ENCODE results near the gene PCED1B.

Gene PCED1B

DNA sequence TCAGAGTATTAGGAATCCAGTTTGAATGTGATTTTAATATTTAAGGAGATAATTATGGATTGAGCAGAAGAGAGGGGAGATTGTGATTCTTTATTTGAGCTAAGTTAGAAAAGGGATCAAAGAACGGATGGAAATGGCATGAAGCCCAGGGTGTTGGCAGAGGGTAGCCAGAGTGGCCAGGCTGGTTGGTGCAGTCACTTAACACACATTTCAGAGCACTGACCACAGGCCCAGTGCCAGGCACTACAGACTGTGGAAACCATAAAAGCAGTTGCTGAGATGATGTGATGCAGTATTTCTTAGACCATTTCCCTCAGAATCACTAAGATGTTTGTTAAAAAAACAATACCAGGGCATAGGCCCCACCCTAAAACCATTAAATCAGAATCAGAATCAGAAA is 168.0 kb downstream of the PCED1B start:
- H3K4me1 ChIP-seq (ENCODE audit: insufficient read depth, poor library complexity, severe bottlenecking) = peaks cover 25% of the 10 kb centered on the region
- ATAC-seq (ENCODE audit: low read depth) (no peak), DNase-seq (ENCODE audit: low spot score) (no peak)
- no peaks in the 10 kb centered on the region for H3K9me3 ChIP-seq (ENCODE audit: severe bottlenecking)
- H3K27ac ChIP-seq (ENCODE audit: poor library complexity, severe bottlenecking) = peak overlapping the region; percentile 90
- TF ChIP-seq, protein P1, sequence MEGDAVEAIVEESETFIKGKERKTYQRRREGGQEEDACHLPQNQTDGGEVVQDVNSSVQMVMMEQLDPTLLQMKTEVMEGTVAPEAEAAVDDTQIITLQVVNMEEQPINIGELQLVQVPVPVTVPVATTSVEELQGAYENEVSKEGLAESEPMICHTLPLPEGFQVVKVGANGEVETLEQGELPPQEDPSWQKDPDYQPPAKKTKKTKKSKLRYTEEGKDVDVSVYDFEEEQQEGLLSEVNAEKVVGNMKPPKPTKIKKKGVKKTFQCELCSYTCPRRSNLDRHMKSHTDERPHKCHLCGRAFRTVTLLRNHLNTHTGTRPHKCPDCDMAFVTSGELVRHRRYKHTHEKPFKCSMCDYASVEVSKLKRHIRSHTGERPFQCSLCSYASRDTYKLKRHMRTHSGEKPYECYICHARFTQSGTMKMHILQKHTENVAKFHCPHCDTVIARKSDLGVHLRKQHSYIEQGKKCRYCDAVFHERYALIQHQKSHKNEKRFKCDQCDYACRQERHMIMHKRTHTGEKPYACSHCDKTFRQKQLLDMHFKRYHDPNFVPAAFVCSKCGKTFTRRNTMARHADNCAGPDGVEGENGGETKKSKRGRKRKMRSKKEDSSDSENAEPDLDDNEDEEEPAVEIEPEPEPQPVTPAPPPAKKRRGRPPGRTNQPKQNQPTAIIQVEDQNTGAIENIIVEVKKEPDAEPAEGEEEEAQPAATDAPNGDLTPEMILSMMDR (IDR thresholded peaks at IDR 0.05; ENCODE audit: poor library complexity, severe bottlenecking) = no peak
- H3K4me3 ChIP-seq (ENCODE audit: severe bottlenecking) = no peak overlapping the region
- no peaks in the 10 kb centered on the region for H3K36me3 ChIP-seq (ENCODE audit: low read depth)
- no peaks in the 10 kb centered on the region for H3K27me3 ChIP-seq (ENCODE audit: insufficient read depth, poor library complexity, severe bottlenecking)

DNA sequence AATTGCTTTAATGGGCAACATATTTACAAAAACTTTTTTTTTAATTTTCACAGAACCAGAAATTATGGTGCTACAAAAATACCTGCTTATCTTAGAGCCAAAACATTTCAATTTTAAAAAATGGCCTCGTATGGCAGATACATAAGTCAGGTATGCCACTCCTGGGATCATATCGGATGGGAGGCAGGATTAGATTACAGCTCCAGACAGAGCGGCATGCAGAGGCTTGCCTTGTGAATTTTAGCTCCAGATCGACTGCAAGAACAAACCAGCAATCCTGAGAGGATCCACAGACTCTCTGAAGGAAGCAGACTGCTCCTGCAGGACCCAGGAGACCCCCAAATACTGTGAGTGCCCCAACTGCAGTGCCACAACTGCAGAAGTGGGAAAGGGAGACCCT is 169.7 kb downstream of the PCED1B start:
- Histone ChIP-seq H3K27me3 (ENCODE audit: insufficient read depth, poor library complexity, severe bottlenecking) (no peaks in the 10 kb centered on the region), H3K4me1 (ENCODE audit: insufficient read depth, poor library complexity, severe bottlenecking) (peaks cover 25% of the 10 kb centered on the region), H3K4me3 (ENCODE audit: severe bottlenecking) (no peak overlapping the region), H3K36me3 (ENCODE audit: low read depth) (no peaks in the 10 kb centered on the region), H3K27ac (ENCODE audit: poor library complexity, severe bottlenecking) (peak overlapping the region; percentile 90), H3K9me3 (ENCODE audit: severe bottlenecking) (no peaks in the 10 kb centered on the region)
- TF ChIP-seq, protein P1 (IDR thresholded peaks at IDR 0.05; ENCODE audit: poor library complexity, severe bottlenecking) = no peak
- ATAC-seq (ENCODE audit: low read depth) = peak; percentile 84
- DNase-seq (ENCODE audit: low spot score) = no peak

DNA sequence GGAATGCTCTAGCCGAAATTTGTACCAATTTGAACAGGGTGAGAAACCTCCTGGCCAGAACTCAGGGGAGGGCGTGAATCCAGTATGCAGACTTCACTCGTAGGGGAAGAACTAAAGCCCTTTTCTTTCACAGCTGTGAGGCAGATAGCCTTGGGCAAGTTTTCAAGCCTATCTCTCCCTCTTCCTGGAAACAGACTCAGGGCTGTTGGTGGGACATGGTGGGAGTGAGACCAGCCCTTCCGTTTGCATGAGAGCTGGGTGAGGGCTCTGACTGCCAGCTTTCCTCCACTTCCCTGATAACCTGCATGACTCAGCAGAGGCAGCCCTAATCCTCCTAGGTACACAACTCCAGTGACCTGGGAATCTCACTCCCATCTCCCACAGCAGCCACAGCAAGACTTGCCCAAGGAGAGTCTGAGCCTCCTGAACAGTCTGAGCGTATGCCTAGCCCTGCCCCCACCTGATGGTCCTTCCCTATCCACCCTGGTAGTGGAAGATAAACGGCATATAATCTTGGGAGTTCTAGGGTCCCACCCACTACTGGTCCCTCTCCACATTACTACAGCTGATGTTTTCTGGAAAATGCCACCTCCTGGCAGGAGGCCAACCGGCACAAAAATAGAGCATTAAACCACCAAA is 170.4 kb downstream of the PCED1B start:
- Histone ChIP-seq H3K27me3 (ENCODE audit: insufficient read depth, poor library complexity, severe bottlenecking) (no peaks in the 10 kb centered on the region), H3K9me3 (ENCODE audit: severe bottlenecking) (no peaks in the 10 kb centered on the region), H3K36me3 (ENCODE audit: low read depth) (no peaks in the 10 kb centered on the region), H3K4me3 (ENCODE audit: severe bottlenecking) (no peak overlapping the region), H3K4me1 (ENCODE audit: insufficient read depth, poor library complexity, severe bottlenecking) (peaks cover 25% of the 10 kb centered on the region), H3K27ac (ENCODE audit: poor library complexity, severe bottlenecking) (peak overlapping the region; percentile 90)
- DNase-seq (ENCODE audit: low spot score) (no peak), ATAC-seq (ENCODE audit: low read depth) (peak; percentile 50; the same call in 2 of the 3 replicates)
- TF ChIP-seq, protein P1 (IDR thresholded peaks at IDR 0.05; ENCODE audit: poor library complexity, severe bottlenecking) = no peak

DNA sequence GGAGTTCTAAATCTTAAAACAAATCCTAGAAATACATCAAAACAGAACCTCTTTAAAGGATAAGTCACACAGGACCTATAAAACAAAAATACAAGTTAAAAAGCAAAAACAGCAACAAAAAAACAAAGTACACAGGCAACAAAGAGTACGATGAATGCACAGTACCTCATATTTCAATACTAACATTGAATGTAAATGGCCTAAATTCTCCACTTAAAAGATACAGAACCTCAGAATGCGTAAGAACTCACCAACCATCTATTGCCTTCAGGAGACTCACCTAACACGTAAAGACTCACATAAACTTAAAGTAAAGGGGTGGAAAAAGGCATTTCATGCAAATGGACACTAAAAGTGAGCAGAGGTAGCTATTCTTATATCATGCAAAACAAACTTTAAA is 172.5 kb downstream of the PCED1B start:
- peaks cover 25% of the 10 kb centered on the region for H3K4me1 ChIP-seq (ENCODE audit: insufficient read depth, poor library complexity, severe bottlenecking)
- TF ChIP-seq, protein P1 (IDR thresholded peaks at IDR 0.05; ENCODE audit: poor library complexity, severe bottlenecking) = no peak
- H3K36me3 ChIP-seq (ENCODE audit: low read depth) = no peaks in the 10 kb centered on the region
- ATAC-seq (ENCODE audit: low read depth) = no peak
- H3K4me3 ChIP-seq (ENCODE audit: severe bottlenecking) = no peak overlapping the region
- no peaks in the 10 kb centered on the region for H3K9me3 ChIP-seq (ENCODE audit: severe bottlenecking)
- no peak for DNase-seq (ENCODE audit: low spot score)
- H3K27ac ChIP-seq (ENCODE audit: poor library complexity, severe bottlenecking) = no peak overlapping the region
- H3K27me3 ChIP-seq (ENCODE audit: insufficient read depth, poor library complexity, severe bottlenecking) = no peaks in the 10 kb centered on the region

DNA sequence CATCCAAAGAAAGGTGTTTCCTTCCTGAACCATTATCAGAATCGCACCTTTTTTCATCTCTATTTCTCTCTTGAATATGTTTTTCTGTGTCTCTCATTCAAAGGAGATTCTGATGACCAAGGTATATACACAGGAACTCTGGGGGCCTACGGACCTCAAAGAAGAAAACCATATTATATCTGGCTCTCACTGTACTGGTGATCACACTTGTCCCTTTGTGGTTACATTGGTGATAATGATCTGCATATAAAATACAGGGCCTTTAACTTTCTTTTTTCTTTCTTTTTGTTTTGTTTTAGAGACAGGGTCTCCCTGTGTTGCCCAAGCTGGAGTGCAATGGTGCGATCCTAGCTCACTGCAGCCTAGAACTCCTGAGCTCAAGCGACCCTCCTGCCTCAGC is 185.5 kb downstream of the PCED1B start:
- peaks cover 32% of the 10 kb centered on the region for H3K4me1 ChIP-seq (ENCODE audit: insufficient read depth, poor library complexity, severe bottlenecking)
- peaks cover 2% of the 10 kb centered on the region for H3K9me3 ChIP-seq (ENCODE audit: severe bottlenecking)
- H3K4me3 ChIP-seq (ENCODE audit: severe bottlenecking) = no peak overlapping the region
- no peaks in the 10 kb centered on the region for H3K27me3 ChIP-seq (ENCODE audit: insufficient read depth, poor library complexity, severe bottlenecking)
- TF ChIP-seq, protein P1 (IDR thresholded peaks at IDR 0.05; ENCODE audit: poor library complexity, severe bottlenecking) = no peak
- no peak for DNase-seq (ENCODE audit: low spot score)
- no peak for ATAC-seq (ENCODE audit: low read depth)
- no peak overlapping the region for H3K27ac ChIP-seq (ENCODE audit: poor library complexity, severe bottlenecking)
- no peaks in the 10 kb centered on the region for H3K36me3 ChIP-seq (ENCODE audit: low read depth)

All from RWPE2 (cell line).